OCI-LY7 (cell line): Measurements from ENCODE around the gene PSEN1. TPM values are rescaled to one million over a fixed set of nuclear protein-coding genes. Genes with fewer than 3 reads are reported as not detected.

Experiments used
- BruUV-seq: library from RNA; stranded (reverse); fragments of 400-500 nt; replicated peaks from 2 replicates; lab custom pipeline; 2021; lab: Mats Ljungman, UMichigan
- CTCF ChIA-PET: fragments of 300-600 bp; sonication (Branson Sonifier 250); formaldehyde crosslinking; loops from one replicate; lab custom pipeline; 2022; ENCODE audit warnings: antibody characterized with exemption; ENCODE audit not compliant: unreplicated experiment; lab: Charles Lee
- POLR2A ChIA-PET: fragments of 300-600 bp; sonication (Branson Sonifier 250); formaldehyde crosslinking; loops from one replicate; lab custom pipeline; 2022; ENCODE audit warnings: antibody characterized with exemption; lab: Charles Lee
- DNase-seq: peaks from one replicate; pipeline ENCODE4 v3.0.0-alpha.2; 2015; ENCODE audit warnings: low spot score
- H2AFZ ChIP-seq: fragments of 200-600 bp; sonication (generic), shearing (Covaris generic); 2 replicates; pipeline ENCODE4 v1.6.1; 2014; ENCODE audit warnings: mild to moderate bottlenecking, antibody characterized with exemption, low read length, moderate library complexity
- H3K27ac ChIP-seq: fragments of 200-600 bp; sonication (generic); 2 replicates; pipeline ENCODE4 v1.5.1; 2014; ENCODE audit warnings: mixed run types, low read depth, mild to moderate bottlenecking, moderate library complexity, low read length, inconsistent platforms; ENCODE audit not compliant: poor library complexity, severe bottlenecking
- H3K36me3 ChIP-seq: fragments of 200-600 bp; sonication (generic); 2 replicates; pipeline ENCODE4 v1.6.1; 2014; ENCODE audit warnings: mild to moderate bottlenecking, antibody characterized with exemption, low read length, moderate library complexity, mixed read lengths; ENCODE audit not compliant: insufficient read depth
- H3K4me1 ChIP-seq: fragments of 200-600 bp; sonication (generic); 2 replicates; pipeline ENCODE4 v1.5.1; 2014; ENCODE audit warnings: mild to moderate bottlenecking, low read length; ENCODE audit not compliant: insufficient read depth, poor library complexity, severe bottlenecking
- H3K4me2 ChIP-seq: fragments of 200-600 bp; sonication (generic); 2 replicates; pipeline ENCODE4 v1.6.1; 2014; ENCODE audit warnings: mild to moderate bottlenecking, low read length
- H3K4me3 ChIP-seq: fragments of 200-600 bp; sonication (generic); 2 replicates; pipeline ENCODE4 v1.5.1; 2014; ENCODE audit warnings: mild to moderate bottlenecking, low read depth, low read length; ENCODE audit not compliant: poor library complexity, severe bottlenecking
- H3K79me2 ChIP-seq: fragments of 200-600 bp; sonication (generic); 2 replicates; pipeline ENCODE4 v1.6.1; 2016; ENCODE audit warnings: low read depth, mild to moderate bottlenecking, low read length, moderate library complexity, mixed read lengths; ENCODE audit not compliant: insufficient read depth
- H3K9me2 ChIP-seq: fragments of 200-600 bp; sonication (generic); 2 replicates; pipeline ENCODE4 v1.6.1; 2016; ENCODE audit warnings: mild to moderate bottlenecking, low read length, mixed read lengths; ENCODE audit not compliant: insufficient read depth
- H3K9me3 ChIP-seq: fragments of 200-600 bp; sonication (generic); 2 replicates; pipeline ENCODE4 v1.6.1; 2014; ENCODE audit warnings: mild to moderate bottlenecking, mixed run types, low read length, mixed read lengths
- H4K20me1 ChIP-seq: fragments of 200-600 bp; sonication (generic); 2 replicates; pipeline ENCODE4 v1.6.1; 2014; ENCODE audit warnings: mild to moderate bottlenecking, antibody characterized with exemption, low read length, moderate library complexity, mixed read lengths; ENCODE audit not compliant: insufficient read depth
- CTCF ChIP-seq: fragments of 200-600 bp; sonication (generic); conservative IDR thresholded peaks from 2 replicates; pipeline ENCODE4 v1.5.1; 2014; ENCODE audit warnings: mild to moderate bottlenecking, antibody characterized with exemption, low read length, moderate library complexity, mixed read lengths
- EZH2phosphoT487 ChIP-seq: fragments of 200-600 bp; sonication (generic); IDR thresholded peaks from 2 replicates; pipeline ENCODE4 v1.6.1; 2018; ENCODE audit warnings: low read depth, borderline replicate concordance, mild to moderate bottlenecking, mixed run types, antibody characterized with exemption, low read length, moderate library complexity, mixed read lengths
- intact Hi-C: fragments of 100-400 bp; cut with micrococcal nuclease; formaldehyde crosslinking; loops from one replicate; pipeline ENCODE4 v1.10.0; 2022; ENCODE audit not compliant: unreplicated experiment
- total RNA-seq, 2 experiments: library from RNA; depleted of rRNA in 1 of 2; stranded (reverse); fragments of >200 nt in 1 of 2; shearing (Covaris generic) in 1 of 2; gene quantifications; 2 replicates each; pipeline ENCODE4 v1.2.3, GENCODE V29; 2014 to 2022

PSEN1 gene
- total RNA-seq, 2 experiments from 2014 or later, result 24.4 to 28.0 TPM

- Histone ChIP-seq H3K4me3 (no peak overlapping the region), H3K27ac (no peak overlapping the region), H3K9me2 (no peaks in the 10 kb centered on the region), H2AFZ (no peak overlapping the region), H3K79me2 (no peaks in the 10 kb centered on the region), H3K4me1 (no peaks in the 10 kb centered on the region), H3K9me3 (no peaks in the 10 kb centered on the region), H3K4me2 (no peak overlapping the region), H3K36me3 (no peaks in the 10 kb centered on the region), H4K20me1 (no peaks in the 10 kb centered on the region)
- TF ChIP-seq CTCF (no peak), EZH2phosphoT487 (no peak)
- intact Hi-C loops, result no loop called here
- POLR2A ChIA-PET, result interaction anchor here (0.7 kb wide), 1 partner anchor 87 kb away, joined by 5 read pairs; no protein-coding TSS in a partner anchor
- CTCF ChIA-PET, result no interaction called here
- DNase-seq, result no peak
- no TSS peak for BruUV-seq
These were observed 93.7 kb downstream of the PSEN1 start for GRCh38 chr14:73230051-73230450.

GRCh38 chr14:73231981-73232851 lies 95.9 kb downstream of the PSEN1 start:
- Histone ChIP-seq H4K20me1 (no peaks in the 10 kb centered on the region), H3K4me2 (no peak overlapping the region), H3K9me2 (no peaks in the 10 kb centered on the region), H3K79me2 (no peaks in the 10 kb centered on the region), H2AFZ (no peak overlapping the region), H3K36me3 (no peaks in the 10 kb centered on the region), H3K9me3 (no peaks in the 10 kb centered on the region), H3K27ac (no peak overlapping the region), H3K4me3 (no peak overlapping the region), H3K4me1 (peaks cover 13% of the 10 kb centered on the region)
- ChIA-PET POLR2A (interaction anchor here (0.5 kb wide), 2 partner anchors 73 to 198 kb away, joined by 3 to 5 read pairs; no protein-coding TSS in a partner anchor), CTCF (no interaction called here)
- TF ChIP-seq CTCF, result peak; percentile 63
- no peak for TF ChIP-seq EZH2phosphoT487
- intact Hi-C loops, result loop anchor here (1.0 kb wide), 1 partner anchor 240 kb away; no protein-coding TSS in a partner anchor
- no TSS peak for BruUV-seq
- peak; percentile 57 for DNase-seq

- ChIA-PET POLR2A (no interaction called here), CTCF (no interaction called here)
- Histone ChIP-seq H2AFZ (no peak overlapping the region), H3K4me1 (peaks cover 13% of the 10 kb centered on the region), H3K9me2 (no peaks in the 10 kb centered on the region), H3K36me3 (no peaks in the 10 kb centered on the region), H3K79me2 (no peaks in the 10 kb centered on the region), H3K9me3 (no peaks in the 10 kb centered on the region), H4K20me1 (no peaks in the 10 kb centered on the region), H3K27ac (no peak overlapping the region), H3K4me2 (no peak overlapping the region), H3K4me3 (no peak overlapping the region)
- DNase-seq, result no peak
- intact Hi-C loops, result loop anchor here (1.0 kb wide), 1 partner anchor 239 kb away; no protein-coding TSS in a partner anchor
- BruUV-seq, result no TSS peak
- no peak for TF ChIP-seq EZH2phosphoT487
These were observed 96.7 kb downstream of the PSEN1 start for GRCh38 chr14:73232984-73233383.
